Retinal pigment epithelial cell (primary cell): ENCODE data around the gene ST14.

Experiments used
- DNase-seq: peaks from one replicate; pipeline ENCODE4 v3.0.0-alpha.2; 2010; ENCODE audit warnings: low read depth
- H3K4me3 ChIP-seq: 2 replicates; pipeline ENCODE4 v1.5.1; 2011; ENCODE audit warnings: mild to moderate bottlenecking, low read length, control low read depth, moderate library complexity
- CTCF ChIP-seq: conservative IDR thresholded peaks from 2 replicates; pipeline ENCODE4 v1.5.1; 2011; ENCODE audit warnings: low read depth, low read length, control low read depth, inconsistent platforms

ST14 gene

GRCh38 chr11:130145975-130146776 is 13.4 kb upstream of the ST14 start:
- peak; percentile 60 for TF ChIP-seq CTCF
- H3K4me3 ChIP-seq = no peak overlapping the region
- no peak for DNase-seq

GRCh38 chr11:130146796-130147195 is 12.8 kb upstream of the ST14 start:
- no peak for TF ChIP-seq CTCF
- no peak overlapping the region for H3K4me3 ChIP-seq
- DNase-seq = no peak

GRCh38 chr11:130148796-130149326 is 10.7 kb upstream of the ST14 start:
- H3K4me3 ChIP-seq = no peak overlapping the region
- TF ChIP-seq CTCF = no peak
- DNase-seq = no peak

- TF ChIP-seq CTCF = no peak
- H3K4me3 ChIP-seq = no peak overlapping the region
- DNase-seq = no peak
Measured at GRCh38 chr11:130150790-130151189, 8.8 kb upstream of the ST14 start.

- H3K4me3 ChIP-seq = no peak overlapping the region
- DNase-seq = no peak
- TF ChIP-seq CTCF = no peak
Measured at GRCh38 chr11:130151196-130151595, 8.4 kb upstream of the ST14 start.

GRCh38 chr11:130156108-130157022 is 3.2 kb upstream of the ST14 start:
- H3K4me3 ChIP-seq = no peak overlapping the region
- DNase-seq = no peak
- TF ChIP-seq CTCF = no peak

GRCh38 chr11:130157101-130157500 is 2.5 kb upstream of the ST14 start:
- no peak overlapping the region for H3K4me3 ChIP-seq
- no peak for TF ChIP-seq CTCF
- no peak for DNase-seq
